ENCODE measurements around the gene KHK. TPM values are rescaled to one million over a fixed set of nuclear protein-coding genes. Genes with fewer than 3 reads are reported as not detected.

Gene KHK
- total RNA-seq, 2 experiments from 2014 or later = 9.5 to 10.2 TPM

- CTCF ChIA-PET = interaction anchor here (3.7 kb wide), 1 partner anchor 14 kb away, joined by 14 read pairs; the partner anchor contains the start of gene AGBL5
- intact Hi-C loops (cut with micrococcal nuclease) = no loop called here
- Mint-ChIP-seq H3K27me3 (ENCODE audit: low read depth) (no peaks in the 10 kb centered on the region), H3K36me3 (ENCODE audit: low read depth) (peaks cover 32% of the 10 kb centered on the region), H3K27ac (no peak overlapping the region), H3K4me1 (ENCODE audit: low read depth) (peaks cover 42% of the 10 kb centered on the region), H3K4me3 (no peak overlapping the region), H3K9me3 (no peaks in the 10 kb centered on the region)
- DNase-seq = no peak
These were observed 21.4 kb upstream of the KHK start for GRCh38 chr2:27065128-27065527.

GRCh38 chr2:27067385-27067784, 19.2 kb upstream of the KHK start:
- H3K4me1 Mint-ChIP-seq (ENCODE audit: low read depth) = peaks cover 55% of the 10 kb centered on the region
- intact Hi-C loops (cut with micrococcal nuclease) = no loop called here
- no peaks in the 10 kb centered on the region for H3K27me3 Mint-ChIP-seq (ENCODE audit: low read depth)

DNA sequence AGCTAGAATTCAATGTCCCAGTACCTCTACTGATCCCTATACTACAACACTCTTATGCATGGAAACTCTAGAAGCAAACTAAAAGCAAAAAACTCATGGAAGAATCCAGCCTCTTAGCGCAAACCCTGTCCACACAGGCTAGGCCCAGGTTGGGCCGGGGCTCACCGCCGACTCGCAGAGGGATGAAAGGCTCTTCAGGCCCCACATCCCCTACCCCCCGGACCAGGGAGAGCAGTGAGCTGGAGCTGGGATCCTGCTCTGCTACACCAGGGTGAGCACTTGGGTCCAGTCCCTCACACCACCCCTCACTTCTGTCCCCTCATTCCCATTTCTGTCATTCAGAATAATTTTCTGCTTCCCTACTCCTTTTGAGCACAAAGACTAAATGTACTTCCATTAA, 17.1 kb upstream of the KHK start:
- Mint-ChIP-seq H3K9me3 (no peaks in the 10 kb centered on the region), H3K27me3 (ENCODE audit: low read depth) (no peaks in the 10 kb centered on the region), H3K4me3 (peak overlapping the region; percentile 2), H3K27ac (peak overlapping the region; percentile 25), H3K36me3 (ENCODE audit: low read depth) (peaks cover 20% of the 10 kb centered on the region), H3K4me1 (ENCODE audit: low read depth) (peaks cover 65% of the 10 kb centered on the region)
- intact Hi-C loops (cut with micrococcal nuclease) = no loop called here
- CTCF ChIA-PET = no interaction called here
- DNase-seq = no peak

More at GRCh38 chr2:27067385-27067784, 19.2 kb upstream of the KHK start:
- Mint-ChIP-seq H3K4me3 (no peak overlapping the region), H3K9me3 (no peaks in the 10 kb centered on the region), H3K36me3 (ENCODE audit: low read depth) (peaks cover 28% of the 10 kb centered on the region), H3K27ac (no peak overlapping the region)
- DNase-seq = no peak
- CTCF ChIA-PET = interaction anchor here (0.6 to 3.7 kb wide), 5 partner anchors 11 to 182 kb away, joined by 3 to 14 read pairs (median 4); partner anchors contain the start of gene AGBL5

DNA sequence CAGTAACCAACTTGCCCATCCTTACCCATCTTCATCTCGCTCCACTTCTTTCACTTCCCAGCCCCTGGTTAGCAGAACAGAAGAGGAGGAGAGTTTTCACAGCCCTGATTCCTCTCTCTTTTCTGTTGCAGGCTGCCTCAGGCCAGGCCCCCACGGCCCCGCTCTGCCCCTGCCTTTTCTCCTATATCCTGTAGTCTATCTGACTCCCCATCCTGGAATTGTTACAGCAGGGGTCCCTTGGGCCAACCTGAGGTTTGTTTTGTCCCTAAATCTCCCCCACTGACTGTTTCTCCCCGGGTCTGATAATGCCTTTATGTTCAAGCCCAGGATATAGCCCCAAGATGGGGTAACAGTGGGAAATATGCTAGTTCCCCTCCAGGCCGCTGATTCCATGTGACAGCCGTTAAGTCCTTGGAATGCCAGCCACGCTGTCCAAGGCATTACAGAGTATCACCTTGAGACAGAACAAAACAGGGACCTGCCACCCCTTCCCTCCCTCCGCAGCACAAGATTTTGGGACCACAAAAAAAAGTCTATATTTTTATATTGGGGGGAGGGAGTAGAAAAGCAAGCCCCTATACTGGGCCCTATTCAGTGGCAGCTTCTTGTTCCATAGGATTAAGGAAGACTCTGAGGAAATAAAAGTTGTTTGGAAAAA, 16.5 kb upstream of the KHK start:
- CTCF ChIA-PET = interaction anchor here (2.1 kb wide), 1 partner anchor 14 kb away, joined by 13 read pairs; no protein-coding TSS in a partner anchor
- Mint-ChIP-seq H3K9me3 (no peaks in the 10 kb centered on the region), H3K4me1 (ENCODE audit: low read depth) (peaks cover 70% of the 10 kb centered on the region), H3K36me3 (ENCODE audit: low read depth) (peaks cover 17% of the 10 kb centered on the region), H3K27me3 (ENCODE audit: low read depth) (no peaks in the 10 kb centered on the region), H3K4me3 (peak overlapping the region; percentile 97), H3K27ac (peak overlapping the region; percentile 91)
- DNase-seq = no peak
- intact Hi-C loops (cut with micrococcal nuclease) = loop anchor here (5.0 kb wide), 1 partner anchor 302 kb away; the partner anchor contains the start of genes EIF2B4 and SNX17

- CTCF ChIA-PET = interaction anchor here (0.8 to 2.1 kb wide), 4 partner anchors 11 to 232 kb away, joined by 3 to 13 read pairs (median 4); no protein-coding TSS in a partner anchor
- Mint-ChIP-seq H3K36me3 (ENCODE audit: low read depth) (peaks cover 15% of the 10 kb centered on the region), H3K27ac (peak overlapping the region; percentile 91), H3K4me1 (ENCODE audit: low read depth) (peaks cover 73% of the 10 kb centered on the region), H3K4me3 (peak overlapping the region; percentile 97), H3K9me3 (no peaks in the 10 kb centered on the region), H3K27me3 (ENCODE audit: low read depth) (no peaks in the 10 kb centered on the region)
- intact Hi-C loops (cut with micrococcal nuclease) = loop anchor here (1.0 to 5.0 kb wide), 5 partner anchors 11 to 302 kb away; partner anchors contain the start of genes AGBL5, EIF2B4, KHK and SNX17
- no peak for DNase-seq
These were observed 15.8 kb upstream of the KHK start for GRCh38 chr2:27070653-27071276.

- H3K4me1 Mint-ChIP-seq (ENCODE audit: low read depth) = peaks cover 76% of the 10 kb centered on the region
- peaks cover 11% of the 10 kb centered on the region for H3K36me3 Mint-ChIP-seq (ENCODE audit: low read depth)
- intact Hi-C loops (cut with micrococcal nuclease) = loop anchor here (1.0 to 5.0 kb wide), 5 partner anchors 10 to 301 kb away; partner anchors contain the start of genes AGBL5, EIF2B4, KHK and SNX17
- no peaks in the 10 kb centered on the region for H3K27me3 Mint-ChIP-seq (ENCODE audit: low read depth)
- DNase-seq = peak; percentile 88
- H3K27ac Mint-ChIP-seq = peak within 1 kb of the TSS; percentile 91
- peak within 1 kb of the TSS; percentile 97 for H3K4me3 Mint-ChIP-seq
- H3K9me3 Mint-ChIP-seq = no peaks in the 10 kb centered on the region
- CTCF ChIA-PET = interaction anchor here (0.8 to 2.1 kb wide), 4 partner anchors 10 to 232 kb away, joined by 3 to 13 read pairs (median 4); no protein-coding TSS in a partner anchor
These were observed 15.1 kb upstream of the KHK start, which contains the start of gene OST4 for GRCh38 chr2:27071277-27071989. Gene OST4, minus strand, starts transcription at chr2:27071654.

DNA sequence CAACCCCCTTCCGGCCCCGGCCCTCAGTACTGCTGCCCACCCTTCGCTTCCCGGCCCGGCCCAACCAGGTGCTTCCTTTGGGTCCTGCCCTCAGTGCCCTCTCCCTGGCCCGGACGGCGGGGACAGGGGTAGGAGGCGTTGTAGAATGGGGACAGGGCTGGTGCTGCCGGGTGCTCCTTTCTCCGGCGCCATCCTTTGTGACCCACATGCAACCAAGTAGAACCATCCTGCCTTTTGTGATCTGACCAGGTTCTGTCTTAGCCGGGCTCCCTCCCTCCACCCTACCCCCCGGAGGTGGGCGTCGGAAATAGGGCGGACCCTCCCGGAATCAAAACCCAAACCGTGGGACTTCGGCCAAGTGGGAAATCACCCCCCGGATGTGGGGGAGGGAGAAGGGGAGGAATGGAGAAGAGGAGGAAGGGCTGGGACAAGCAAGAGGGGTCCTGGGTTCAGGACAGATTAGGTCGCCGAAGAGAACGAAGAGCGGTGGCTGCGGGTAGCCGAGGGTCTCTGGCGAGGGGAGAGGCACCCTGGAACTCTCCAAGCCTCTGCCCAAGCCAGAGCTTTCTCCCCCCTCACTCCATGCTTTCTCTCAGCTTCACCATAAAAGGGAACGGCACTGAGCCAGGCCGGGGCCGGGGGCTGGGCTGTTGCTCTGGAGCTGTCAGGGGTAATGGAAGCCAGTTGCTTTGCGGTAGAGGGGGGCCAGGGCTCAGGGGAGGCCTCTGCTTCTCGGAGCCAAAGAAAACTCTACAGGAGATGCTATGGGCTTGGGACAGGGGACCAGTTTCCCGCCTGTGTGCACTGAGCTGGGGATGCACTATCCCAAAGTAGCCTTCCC, 14.4 kb upstream of the KHK start:
- intact Hi-C loops (cut with micrococcal nuclease) = loop anchor here (1.0 to 5.0 kb wide), 5 partner anchors 9 to 300 kb away; partner anchors contain the start of genes AGBL5, EIF2B4, KHK and SNX17
- CTCF ChIA-PET = interaction anchor here (1.0 to 2.1 kb wide), 3 partner anchors 9 to 19 kb away, joined by 4 to 13 read pairs (median 5); no protein-coding TSS in a partner anchor
- H3K4me3 Mint-ChIP-seq = peak overlapping the region; percentile 81
- peaks cover 10% of the 10 kb centered on the region for H3K36me3 Mint-ChIP-seq (ENCODE audit: low read depth)
- H3K9me3 Mint-ChIP-seq = no peaks in the 10 kb centered on the region
- peaks cover 75% of the 10 kb centered on the region for H3K4me1 Mint-ChIP-seq (ENCODE audit: low read depth)
- H3K27me3 Mint-ChIP-seq (ENCODE audit: low read depth) = no peaks in the 10 kb centered on the region
- peak; percentile 47 for DNase-seq
- peak overlapping the region; percentile 87 for H3K27ac Mint-ChIP-seq

DNA sequence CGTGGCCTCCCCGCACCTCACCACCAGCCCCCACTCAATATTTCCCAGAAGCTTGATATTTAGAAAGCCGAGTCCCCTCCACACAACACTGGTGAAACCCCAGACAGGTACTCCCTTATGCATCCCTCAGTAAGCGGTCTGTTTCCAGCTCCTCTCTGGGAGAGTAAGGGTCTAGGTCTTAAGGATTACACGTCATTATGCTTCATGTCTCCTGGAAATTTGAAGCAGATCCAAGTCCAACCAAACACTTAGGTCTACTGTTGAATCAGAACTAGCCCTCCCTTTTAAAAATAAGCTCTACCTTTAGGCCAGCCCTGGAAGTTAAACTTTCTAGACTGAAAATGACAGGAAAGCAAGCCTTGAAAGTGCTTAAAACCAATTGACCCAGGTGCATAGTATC, 13.7 kb upstream of the KHK start:
- no peaks in the 10 kb centered on the region for H3K9me3 Mint-ChIP-seq
- no peaks in the 10 kb centered on the region for H3K27me3 Mint-ChIP-seq (ENCODE audit: low read depth)
- peak overlapping the region; percentile 87 for H3K27ac Mint-ChIP-seq
- CTCF ChIA-PET = interaction anchor here (0.7 to 1.5 kb wide), 3 partner anchors 8 to 237 kb away, joined by 4 to 5 read pairs (median 4); no protein-coding TSS in a partner anchor
- H3K36me3 Mint-ChIP-seq (ENCODE audit: low read depth) = peaks cover 7% of the 10 kb centered on the region
- intact Hi-C loops (cut with micrococcal nuclease) = loop anchor here (5.0 kb wide), 1 partner anchor 299 kb away; the partner anchor contains the start of genes EIF2B4 and SNX17
- H3K4me3 Mint-ChIP-seq = peak overlapping the region; percentile 81
- DNase-seq = no peak
- H3K4me1 Mint-ChIP-seq (ENCODE audit: low read depth) = peaks cover 70% of the 10 kb centered on the region

GRCh38 chr2:27073782-27074181, 12.8 kb upstream of the KHK start:
- CTCF ChIA-PET = interaction anchor here (1.5 to 1.8 kb wide), 2 partner anchors 12 to 112 kb away, joined by 4 to 5 read pairs; no protein-coding TSS in a partner anchor
- Mint-ChIP-seq H3K27ac (peak overlapping the region; percentile 59), H3K27me3 (ENCODE audit: low read depth) (no peaks in the 10 kb centered on the region), H3K36me3 (ENCODE audit: low read depth) (peaks cover 7% of the 10 kb centered on the region), H3K4me1 (ENCODE audit: low read depth) (peaks cover 62% of the 10 kb centered on the region), H3K9me3 (no peaks in the 10 kb centered on the region), H3K4me3 (no peak overlapping the region)
- intact Hi-C loops (cut with micrococcal nuclease) = loop anchor here (5.0 kb wide), 1 partner anchor 299 kb away; the partner anchor contains the start of genes EIF2B4 and SNX17
- DNase-seq = no peak

DNA sequence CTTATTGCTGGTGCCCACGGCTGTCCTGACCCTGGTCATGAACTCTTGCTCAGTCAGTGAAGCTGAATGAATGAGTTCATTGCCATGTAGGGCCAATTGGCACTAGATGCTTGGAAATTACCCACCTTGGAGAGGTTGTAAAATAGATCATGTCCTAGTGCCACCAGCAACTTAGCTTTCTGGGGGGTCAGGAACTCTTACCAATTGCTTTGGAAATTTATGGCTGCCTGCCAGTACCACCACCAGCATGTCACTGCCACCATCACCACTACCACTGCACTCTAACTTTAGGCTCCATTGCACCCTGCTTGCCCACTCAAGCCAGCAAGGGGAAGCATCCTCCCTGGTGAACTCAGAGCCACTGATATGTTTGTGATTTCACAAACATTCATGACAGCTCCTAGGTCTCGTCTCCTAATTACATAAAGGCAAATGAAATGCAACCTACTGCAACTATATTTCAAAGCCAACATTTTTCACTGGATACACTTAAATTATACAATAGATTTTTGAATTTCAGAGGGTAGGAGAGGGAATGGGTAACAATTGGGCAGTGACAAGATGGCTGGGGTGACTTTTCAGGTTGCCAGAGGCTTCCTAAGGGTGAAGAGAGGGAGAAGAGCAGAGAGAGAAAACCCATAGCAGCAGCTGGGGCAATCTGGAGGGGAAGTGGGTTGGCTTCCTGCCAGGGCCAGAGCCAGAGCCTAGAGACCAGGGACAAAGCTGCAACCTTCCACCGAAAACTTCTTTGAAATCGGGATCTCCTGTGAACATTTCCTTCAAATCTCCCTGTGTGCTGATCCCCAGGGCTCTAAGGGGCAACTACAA, 11.6 kb upstream of the KHK start:
- H3K4me3 Mint-ChIP-seq = no peak overlapping the region
- no peaks in the 10 kb centered on the region for H3K27me3 Mint-ChIP-seq (ENCODE audit: low read depth)
- H3K9me3 Mint-ChIP-seq = no peaks in the 10 kb centered on the region
- peaks cover 50% of the 10 kb centered on the region for H3K4me1 Mint-ChIP-seq (ENCODE audit: low read depth)
- peak; percentile 54 for DNase-seq
- intact Hi-C loops (cut with micrococcal nuclease) = loop anchor here (5.0 kb wide), 1 partner anchor 297 kb away; the partner anchor contains the start of genes EIF2B4 and SNX17
- peaks cover under 1% of the 10 kb centered on the region for H3K36me3 Mint-ChIP-seq (ENCODE audit: low read depth)
- CTCF ChIA-PET = interaction anchor here (1.8 kb wide), 1 partner anchor 10 kb away, joined by 5 read pairs; no protein-coding TSS in a partner anchor
- H3K27ac Mint-ChIP-seq = peak overlapping the region; percentile 70

All from activated naive CD4-positive, alpha-beta T cell treated with anti-CD3 and anti-CD28 coated beads for 36 hours (primary cell).